Neural cell (in vitro differentiated cells): ENCODE data around the gene ATP13A3.

Experiments used
- CTCF ChIP-seq: fragments of 450-650 bp; IDR thresholded peaks from 2 replicates; pipeline ENCODE4 v1.5.1; 2014; ENCODE audit warnings: antibody characterized with exemption, mild to moderate bottlenecking, moderate library complexity; ENCODE audit not compliant: poor library complexity, severe bottlenecking
- EP300 ChIP-seq: fragments of 450-650 bp; conservative IDR thresholded peaks from 2 replicates; pipeline ENCODE4 v1.6.1; 2014; ENCODE audit warnings: antibody characterized with exemption, mild to moderate bottlenecking, moderate library complexity; ENCODE audit not compliant: poor library complexity, severe bottlenecking

GRCh38 chr3:194364314-194364651, 122.5 kb downstream of the ATP13A3 start:
- TF ChIP-seq CTCF (no peak), EP300 (no peak)
